ENCODE results near the gene KRT84.

KRT84 gene, protein sequence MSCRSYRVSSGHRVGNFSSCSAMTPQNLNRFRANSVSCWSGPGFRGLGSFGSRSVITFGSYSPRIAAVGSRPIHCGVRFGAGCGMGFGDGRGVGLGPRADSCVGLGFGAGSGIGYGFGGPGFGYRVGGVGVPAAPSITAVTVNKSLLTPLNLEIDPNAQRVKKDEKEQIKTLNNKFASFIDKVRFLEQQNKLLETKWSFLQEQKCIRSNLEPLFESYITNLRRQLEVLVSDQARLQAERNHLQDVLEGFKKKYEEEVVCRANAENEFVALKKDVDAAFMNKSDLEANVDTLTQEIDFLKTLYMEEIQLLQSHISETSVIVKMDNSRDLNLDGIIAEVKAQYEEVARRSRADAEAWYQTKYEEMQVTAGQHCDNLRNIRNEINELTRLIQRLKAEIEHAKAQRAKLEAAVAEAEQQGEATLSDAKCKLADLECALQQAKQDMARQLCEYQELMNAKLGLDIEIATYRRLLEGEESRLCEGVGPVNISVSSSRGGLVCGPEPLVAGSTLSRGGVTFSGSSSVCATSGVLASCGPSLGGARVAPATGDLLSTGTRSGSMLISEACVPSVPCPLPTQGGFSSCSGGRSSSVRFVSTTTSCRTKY

GRCh38 chr12:52385226-52385702, at the start of gene KRT84:
Gene KRT84, minus strand, starts transcription at chr12:52385652. Its CDS starts 67 bp downstream, at chr12:52385585.
- DNase-seq = no peak

GRCh38 chr12:52434760-52435530, 49.5 kb upstream of the KRT84 start:
- DNase-seq = no peak

- DNase-seq = no peak
Observed at GRCh38 chr12:52434081-52434733, 48.8 kb upstream of the KRT84 start, which contains the start of gene KRT75. Gene KRT75, minus strand, starts transcription at chr12:52434371. Its CDS starts 67 bp downstream, at chr12:52434304.

- no peak for DNase-seq
Observed at GRCh38 chr12:52433501-52434080, 48.1 kb upstream of the KRT84 start.

- DNase-seq = no peak
Observed at GRCh38 chr12:52432559-52433207, 47.2 kb upstream of the KRT84 start.

- DNase-seq = no peak
Observed at GRCh38 chr12:52428121-52428520, 42.7 kb upstream of the KRT84 start.

- no peak for DNase-seq
Observed at GRCh38 chr12:52427083-52427482, 41.6 kb upstream of the KRT84 start.

DNA sequence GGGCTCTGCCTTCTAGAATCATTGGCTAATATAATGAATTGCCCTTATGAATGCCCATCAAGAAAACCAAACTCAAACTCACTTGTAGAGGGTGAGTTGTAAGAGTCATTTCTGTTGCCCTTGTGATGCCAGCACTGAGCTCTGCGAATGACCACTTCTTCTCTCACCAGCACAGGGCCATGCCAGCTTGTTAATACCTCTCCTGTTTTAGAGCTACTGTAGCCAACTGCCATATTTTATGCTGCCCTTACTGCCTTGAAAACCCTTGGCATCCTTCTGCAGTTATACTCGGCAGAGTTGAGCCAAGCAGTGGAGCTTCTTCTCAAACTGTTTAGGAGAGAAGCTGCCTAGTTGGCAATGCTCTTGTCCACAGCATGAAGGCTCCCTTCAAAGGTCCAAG, 40.6 kb upstream of the KRT84 start:
- DNase-seq = no peak

DNA sequence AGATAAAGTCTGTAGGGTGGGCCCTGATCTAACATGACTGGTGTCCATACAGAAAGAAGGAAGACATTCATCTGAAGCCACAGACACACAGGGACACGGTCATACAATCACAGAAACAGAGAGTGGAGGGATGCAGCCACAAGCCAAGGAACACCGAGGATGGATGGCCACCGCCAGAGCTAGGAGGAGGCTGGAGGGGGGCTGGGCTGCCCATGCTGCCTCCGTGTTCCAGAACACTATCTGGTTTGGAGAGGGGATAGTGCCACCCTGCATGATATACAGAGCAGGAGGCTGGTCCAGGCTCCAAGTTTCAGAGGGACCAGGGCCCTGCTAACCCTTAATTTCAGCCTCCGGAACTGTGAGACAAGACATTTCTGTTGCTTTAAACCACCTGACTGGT, 40.0 kb upstream of the KRT84 start:
- no peak for DNase-seq

- DNase-seq = no peak
Observed at GRCh38 chr12:52423661-52424500, 38.4 kb upstream of the KRT84 start.

DNA sequence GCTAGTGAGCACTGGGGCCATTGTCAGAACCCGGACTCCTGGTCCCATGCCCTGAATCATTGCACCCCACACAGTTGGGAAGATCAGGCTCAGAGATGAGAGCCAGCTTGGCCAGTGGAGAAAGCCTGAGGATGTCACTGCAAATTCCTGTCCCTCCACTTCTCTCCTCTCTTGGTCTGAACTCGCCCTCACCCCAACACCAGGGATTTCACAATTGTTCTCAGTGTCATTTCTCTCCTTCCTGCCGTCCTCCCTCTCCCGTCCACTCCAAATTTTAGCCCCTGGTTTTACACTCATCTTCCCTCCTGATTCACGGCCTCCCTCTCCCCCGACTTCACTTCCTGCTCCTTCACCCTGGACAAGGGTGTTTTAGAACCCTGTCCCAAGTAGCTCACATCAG, 37.6 kb upstream of the KRT84 start:
- no peak for DNase-seq

- DNase-seq = no peak
Observed at GRCh38 chr12:52419656-52420055, 34.2 kb upstream of the KRT84 start.

DNA sequence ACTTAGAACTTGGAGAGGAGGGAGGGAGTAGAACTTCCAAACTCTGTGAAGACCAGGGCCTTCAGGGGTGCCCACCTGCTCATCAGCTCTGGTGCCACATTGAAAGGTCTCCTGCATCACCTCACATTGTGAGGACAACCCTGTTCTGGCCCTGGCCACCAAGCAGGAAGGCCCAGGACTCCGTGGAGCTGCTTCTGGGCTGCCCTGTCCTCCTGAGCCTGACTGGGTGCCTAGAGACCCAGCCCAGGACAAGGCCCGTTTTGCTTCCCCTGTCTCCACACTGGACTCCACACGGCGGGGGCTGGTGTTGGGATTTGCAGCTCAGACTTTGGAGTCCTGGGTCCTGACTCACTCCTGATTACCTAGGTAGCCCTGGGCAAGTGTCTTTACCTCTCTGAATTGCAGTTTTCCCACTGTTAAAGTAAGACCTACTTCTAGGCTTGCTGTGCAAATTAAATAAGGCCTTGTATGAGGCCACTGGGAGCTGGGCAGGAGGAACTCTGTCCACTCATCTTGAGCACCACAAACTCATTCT, 33.2 kb upstream of the KRT84 start:
- no peak for DNase-seq

DNA sequence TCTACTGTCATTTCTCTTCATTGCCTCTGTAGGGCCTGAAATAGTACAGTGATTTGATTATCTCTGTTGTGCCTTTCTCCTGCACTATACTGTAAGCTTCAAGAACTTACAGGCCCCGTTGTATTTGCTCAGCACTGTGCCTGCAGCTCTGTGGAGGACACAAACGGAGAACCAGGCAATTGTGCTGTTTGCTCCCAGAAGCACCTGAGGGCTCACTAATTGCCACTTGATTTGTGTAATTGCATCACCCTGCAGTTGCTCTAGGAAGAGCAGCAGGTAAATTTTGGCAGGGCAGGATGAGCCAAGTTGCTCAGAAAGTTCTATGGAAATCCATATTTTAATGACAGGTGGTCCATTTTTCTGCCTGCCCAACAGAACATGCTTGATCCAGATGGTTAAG, 32.3 kb upstream of the KRT84 start:
- DNase-seq = no peak

DNA sequence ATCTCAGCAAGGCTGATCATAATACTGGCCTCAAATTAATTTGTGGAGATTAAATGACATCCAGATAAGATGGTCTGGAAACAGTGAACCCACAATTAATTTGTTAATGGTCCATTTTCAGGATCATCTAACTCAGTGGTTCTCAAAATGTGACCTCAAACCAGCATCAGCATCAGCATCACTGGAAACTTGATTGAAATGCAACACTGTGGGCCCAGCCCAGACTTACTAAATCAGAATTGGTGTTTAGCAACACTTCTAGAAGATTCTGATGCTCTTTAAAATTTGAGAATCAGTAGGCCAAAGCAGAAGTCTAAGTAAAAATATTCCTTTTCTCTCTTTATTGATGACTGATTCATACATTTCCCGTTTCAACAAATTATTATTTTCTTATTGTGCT, 31.3 kb upstream of the KRT84 start:
- no peak for DNase-seq

GRCh38 chr12:52415870-52416750, 30.7 kb upstream of the KRT84 start:
- no peak for DNase-seq

DNA sequence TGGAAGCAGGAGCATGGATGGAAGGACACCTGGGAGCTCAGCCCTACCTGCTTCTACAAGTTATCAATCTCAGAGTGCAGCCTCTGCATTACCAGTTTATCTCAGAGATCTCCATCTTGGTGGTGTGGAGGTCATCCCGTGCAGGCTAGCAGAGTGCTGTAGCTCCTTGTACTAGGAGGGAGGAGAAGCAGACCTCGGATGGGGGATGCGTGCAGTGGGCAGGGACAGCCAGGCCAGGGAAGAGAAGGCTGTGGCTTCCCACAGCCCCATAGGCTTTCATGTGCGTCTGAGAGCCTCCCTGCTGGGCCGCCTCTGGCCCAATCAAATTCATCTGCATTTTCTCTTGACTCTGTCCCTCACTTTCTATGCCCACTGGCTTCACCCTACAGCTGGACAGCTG, 29.5 kb upstream of the KRT84 start:
- no peak for DNase-seq

DNA sequence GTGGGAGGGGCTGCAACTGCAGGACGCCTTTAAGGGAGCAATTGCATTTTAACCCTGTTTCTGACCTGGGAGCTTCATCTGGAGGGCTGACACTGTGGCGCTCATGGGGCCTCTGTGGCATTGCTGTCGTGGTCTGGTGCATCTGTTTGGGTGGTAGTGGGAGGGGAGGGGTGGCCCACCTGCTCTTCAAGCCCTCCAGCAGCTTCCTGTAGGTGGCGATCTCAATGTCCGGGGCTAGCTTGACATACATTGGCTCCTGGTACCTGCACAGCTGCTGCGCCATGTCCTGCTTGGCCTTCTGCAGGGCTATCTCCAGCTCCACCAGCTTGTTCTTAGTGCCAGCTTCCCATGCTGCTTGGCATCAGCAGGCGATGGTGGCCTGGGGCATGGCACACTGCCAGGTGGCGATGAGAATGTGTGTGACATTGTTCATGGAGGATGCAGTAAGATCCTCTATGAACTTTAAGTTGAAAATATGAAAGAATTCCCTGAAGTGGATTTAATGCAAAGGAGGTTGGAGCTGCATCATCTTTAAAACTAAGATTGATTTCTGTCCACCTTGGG, 28.4 kb upstream of the KRT84 start:
- no peak for DNase-seq

DNA sequence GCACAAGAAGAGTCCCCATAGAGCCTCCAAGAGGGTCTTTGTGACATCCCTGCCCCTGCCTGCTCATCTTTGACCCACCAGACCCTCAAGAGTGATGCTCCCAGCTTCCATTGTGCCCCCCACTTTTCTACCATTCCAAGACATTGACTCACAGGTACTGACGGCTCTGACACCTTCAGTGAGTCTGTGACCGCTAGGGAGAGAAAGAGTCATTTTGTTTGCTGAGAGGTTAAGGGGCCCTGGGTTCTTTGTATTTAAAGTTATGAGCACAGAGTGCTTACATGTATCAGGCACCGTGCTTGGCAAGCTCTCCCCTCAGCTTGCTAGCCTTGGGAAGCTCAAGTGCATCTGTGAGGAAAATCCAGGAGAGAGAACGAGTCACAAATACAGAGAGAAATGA, 27.8 kb upstream of the KRT84 start:
- no peak for DNase-seq

Data from activated CD4-positive, alpha-beta T cell treated with anti-CD3 and anti-CD28 coated beads for 4 hours (primary cell).